Stimulated activated CD8-positive, alpha-beta memory T cell treated with anti-CD3 and anti-CD28 coated beads, Interleukin-15, amount 100 ng/mL, for 24 hours (primary cell): Measurements from ENCODE around the gene AIFM3.

Experiments
- DNase-seq: peaks from one replicate; pipeline ENCODE4 v3.0.0-alpha.2; 2020; ENCODE audit warnings: low read depth

Gene AIFM3

DNA sequence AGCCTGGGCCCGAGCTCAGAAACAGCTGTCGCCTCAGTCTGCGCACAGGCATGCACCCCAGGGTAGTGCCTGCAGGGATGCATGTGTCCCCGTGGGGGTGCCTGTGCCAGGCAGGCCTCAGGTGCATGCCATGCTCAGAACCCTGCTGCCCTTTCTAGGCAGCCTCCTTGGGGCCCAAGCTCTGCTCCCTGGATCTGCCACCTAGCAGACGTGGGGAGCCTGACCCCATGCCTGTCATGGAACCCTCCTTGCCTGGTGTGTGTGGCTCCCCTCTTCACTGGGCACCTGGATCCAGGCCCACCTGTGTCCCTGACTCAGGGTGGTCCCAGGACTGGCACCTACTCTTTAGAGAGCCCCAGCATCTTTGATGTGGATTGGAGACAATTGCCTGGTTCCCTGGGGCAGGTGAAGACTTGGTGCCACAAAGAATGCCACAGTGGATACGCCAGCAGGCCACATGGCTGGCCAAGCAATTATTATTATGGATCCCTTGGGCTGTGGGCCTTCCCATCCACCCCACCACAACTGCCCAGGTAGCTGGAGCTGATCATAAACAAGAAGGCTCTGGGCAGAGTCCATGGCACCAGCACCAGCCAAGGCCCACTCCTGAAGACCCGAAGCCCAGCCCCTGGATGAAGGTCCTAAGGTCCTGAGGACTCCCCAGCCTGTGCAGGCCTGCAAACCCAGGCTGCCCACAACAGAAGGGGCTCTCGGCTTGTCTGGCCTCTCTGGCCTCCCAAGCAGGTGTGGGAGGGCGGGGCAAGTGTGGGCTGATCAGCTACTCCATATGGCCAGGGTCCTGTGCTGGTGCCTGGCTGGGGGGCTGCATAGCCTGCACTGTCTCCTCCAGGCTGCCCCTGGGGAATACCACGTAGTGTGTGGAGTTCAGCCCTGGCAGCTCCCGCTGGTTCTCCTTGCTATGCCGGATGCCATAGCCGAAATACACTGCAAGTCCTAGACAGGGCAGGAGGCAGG, 61.5 kb downstream of the AIFM3 start:
- DNase-seq, result no peak

DNA sequence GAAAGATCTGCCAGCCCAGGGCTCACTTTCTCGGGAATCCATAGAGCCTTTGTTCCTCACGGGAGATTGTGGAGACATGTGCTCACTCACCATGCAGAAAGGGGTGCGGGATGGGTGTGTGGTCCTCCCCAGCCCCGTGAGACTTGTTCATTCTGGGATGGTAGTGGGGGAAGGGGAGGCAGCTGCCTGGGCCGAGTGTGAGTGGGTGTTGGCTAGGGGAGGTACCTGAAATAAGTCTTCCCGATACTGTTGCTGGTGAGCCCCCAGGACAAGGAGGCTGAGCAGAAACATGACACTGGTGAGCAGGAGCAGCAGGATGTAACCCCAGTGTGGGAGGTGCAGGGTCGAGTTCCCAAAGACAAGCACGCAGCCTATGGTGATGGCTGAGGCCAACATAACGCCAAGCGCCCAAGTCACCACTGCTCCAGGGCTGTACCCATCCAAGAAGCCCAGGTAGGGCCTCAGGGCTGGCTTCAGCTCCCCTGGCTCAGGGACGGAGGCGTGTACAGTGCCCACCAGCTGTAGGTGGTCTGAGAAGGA, 62.5 kb downstream of the AIFM3 start:
- DNase-seq, result no peak

DNA sequence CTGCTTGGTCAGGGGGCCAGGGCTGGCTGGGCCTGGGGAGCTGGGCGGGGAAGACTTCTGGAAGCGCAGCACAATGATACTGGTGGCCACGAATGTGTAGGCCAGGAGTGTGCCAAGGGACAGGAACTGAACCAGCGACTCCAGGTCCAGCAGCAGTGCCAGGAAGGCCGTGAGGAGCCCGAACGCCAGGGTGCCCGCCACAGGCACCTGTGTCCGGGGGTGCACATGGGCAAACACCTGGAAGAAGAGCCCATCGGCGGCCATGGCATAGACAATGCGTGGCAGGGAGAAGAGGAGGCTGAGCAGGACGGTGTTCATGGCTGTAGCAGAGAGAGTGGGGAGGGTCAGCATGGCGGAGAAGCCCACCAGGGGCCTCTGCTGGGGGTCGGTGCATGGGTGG, 63.0 kb downstream of the AIFM3 start:
- DNase-seq, result no peak
